GM12865 (cell line): ENCODE measurements around the gene GPN3.
A peak's percentile ranks its signal among the peaks of the same experiment; 100 is the strongest.

Experiments used
- DNase-seq: peaks from one replicate; pipeline ENCODE4 v3.0.0; 2010; ENCODE audit warnings: low read depth
- H3K4me3 ChIP-seq: 2 replicates; pipeline ENCODE4 v1.5.1; 2011; ENCODE audit warnings: mild to moderate bottlenecking, low read depth, low read length, control low read depth
- TF ChIP-seq, protein P1 (sequence below): IDR thresholded peaks from 2 replicates; pipeline ENCODE4 v1.5.1; 2011; ENCODE audit warnings: low read length, control low read depth, low read depth, inconsistent platforms; ENCODE audit not compliant: insufficient read depth; ENCODE audit errors: missing control alignments

The GPN3 gene

GRCh38 chr12:110503432-110503831 is 35.4 kb upstream of the GPN3 start:
- TF ChIP-seq, protein P1, sequence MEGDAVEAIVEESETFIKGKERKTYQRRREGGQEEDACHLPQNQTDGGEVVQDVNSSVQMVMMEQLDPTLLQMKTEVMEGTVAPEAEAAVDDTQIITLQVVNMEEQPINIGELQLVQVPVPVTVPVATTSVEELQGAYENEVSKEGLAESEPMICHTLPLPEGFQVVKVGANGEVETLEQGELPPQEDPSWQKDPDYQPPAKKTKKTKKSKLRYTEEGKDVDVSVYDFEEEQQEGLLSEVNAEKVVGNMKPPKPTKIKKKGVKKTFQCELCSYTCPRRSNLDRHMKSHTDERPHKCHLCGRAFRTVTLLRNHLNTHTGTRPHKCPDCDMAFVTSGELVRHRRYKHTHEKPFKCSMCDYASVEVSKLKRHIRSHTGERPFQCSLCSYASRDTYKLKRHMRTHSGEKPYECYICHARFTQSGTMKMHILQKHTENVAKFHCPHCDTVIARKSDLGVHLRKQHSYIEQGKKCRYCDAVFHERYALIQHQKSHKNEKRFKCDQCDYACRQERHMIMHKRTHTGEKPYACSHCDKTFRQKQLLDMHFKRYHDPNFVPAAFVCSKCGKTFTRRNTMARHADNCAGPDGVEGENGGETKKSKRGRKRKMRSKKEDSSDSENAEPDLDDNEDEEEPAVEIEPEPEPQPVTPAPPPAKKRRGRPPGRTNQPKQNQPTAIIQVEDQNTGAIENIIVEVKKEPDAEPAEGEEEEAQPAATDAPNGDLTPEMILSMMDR, result no peak
- no peak for DNase-seq
- no peak overlapping the region for H3K4me3 ChIP-seq

- peak; percentile 100 for DNase-seq
- TF ChIP-seq, protein P1, result no peak
- H3K4me3 ChIP-seq, result peak within 1 kb of the TSS; percentile 70
These were observed 34.0 kb upstream of the GPN3 start, which contains the start of the genes RAD9B and VPS29 for GRCh38 chr12:110501752-110502738. TSS of gene RAD9B (plus strand) at chr12:110502331. CDS start at chr12:110502338, 7 bp downstream. TSS of gene VPS29 (minus strand) at chr12:110502111. CDS start at chr12:110502051, 60 bp downstream.

GRCh38 chr12:110501399-110501751 is 33.3 kb upstream of the GPN3 start:
- H3K4me3 ChIP-seq, result peak overlapping the region; percentile 67
- TF ChIP-seq, protein P1, result no peak
- DNase-seq, result peak; percentile 49

GRCh38 chr12:110498984-110499706 is 31.1 kb upstream of the GPN3 start:
- TF ChIP-seq, protein P1, result no peak

DNA sequence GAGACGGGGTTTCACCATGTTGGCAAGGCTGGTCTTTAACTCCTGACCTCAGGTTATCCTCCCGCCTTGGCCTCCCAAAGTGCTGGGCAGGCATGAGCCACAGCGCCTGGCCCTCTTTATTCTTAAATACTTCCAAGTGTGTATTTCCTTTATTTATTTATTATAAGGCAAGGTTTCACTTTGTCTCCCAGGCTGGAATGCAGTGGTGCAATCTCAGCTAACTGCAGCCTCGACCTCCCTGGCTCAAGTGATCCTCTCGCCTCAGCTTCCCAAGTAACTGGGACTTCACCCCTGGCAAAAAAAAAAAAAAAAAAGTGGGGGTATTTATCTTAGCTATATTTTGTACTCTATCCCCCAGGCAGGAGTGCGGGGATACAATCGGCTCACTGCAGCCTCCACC is 7.4 kb upstream of the GPN3 start:
- TF ChIP-seq, protein P1, result no peak
- no peak for DNase-seq
- no peak overlapping the region for H3K4me3 ChIP-seq

More at GRCh38 chr12:110498984-110499706, 31.1 kb upstream of the GPN3 start:
- no peak overlapping the region for H3K4me3 ChIP-seq
- DNase-seq, result no peak

DNA sequence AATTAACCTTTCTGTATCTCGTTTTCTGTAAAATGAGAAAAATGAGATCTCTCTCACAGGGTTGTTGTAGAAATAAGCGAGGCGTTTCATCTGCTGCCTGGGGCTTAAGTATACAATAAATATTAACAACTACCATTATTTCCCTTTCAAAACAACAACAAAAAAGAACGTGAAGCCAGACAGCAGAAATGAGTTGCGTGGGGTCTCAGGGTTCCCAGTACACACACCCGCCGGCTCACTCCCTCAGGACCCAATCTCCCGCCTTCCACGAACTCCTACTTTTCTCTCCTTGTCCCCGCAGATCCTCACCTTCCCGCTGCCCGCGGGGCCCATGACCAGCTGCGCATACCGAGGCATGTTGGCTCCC is 227 bp downstream of the GPN3 start:
- DNase-seq, result no peak
- TF ChIP-seq, protein P1, result no peak
- peak overlapping the region; percentile 99 for H3K4me3 ChIP-seq
